ENCODE measurements around the gene GATA2.

GATA2 gene

GRCh38 chr3:128492671-128493569, at the start of gene GATA2:
Gene GATA2, minus strand, starts transcription at chr3:128493201. Its CDS starts 6,170 bp downstream, at chr3:128487031.
- DNase-seq (ENCODE audit: low spot score) = peak; percentile 49
- Histone ChIP-seq H3K36me3 (ENCODE audit: low read depth) (peaks cover 5% of the 10 kb centered on the region; the same call in 1 of the 2 replicates), H3K27ac (ENCODE audit: poor library complexity, severe bottlenecking) (no peak within 1 kb of the TSS), H3K27me3 (ENCODE audit: insufficient read depth, poor library complexity, severe bottlenecking) (no peaks in the 10 kb centered on the region), H3K4me3 (ENCODE audit: severe bottlenecking) (no peak within 1 kb of the TSS), H3K9me3 (ENCODE audit: severe bottlenecking) (no peaks in the 10 kb centered on the region), H3K4me1 (ENCODE audit: insufficient read depth, poor library complexity, severe bottlenecking) (no peaks in the 10 kb centered on the region)
- no peak for TF ChIP-seq CTCF (IDR thresholded peaks at IDR 0.05; ENCODE audit: poor library complexity, severe bottlenecking)
- ATAC-seq (ENCODE audit: low read depth) = no peak

- Histone ChIP-seq H3K4me3 (ENCODE audit: severe bottlenecking) (no peak overlapping the region), H3K27ac (ENCODE audit: poor library complexity, severe bottlenecking) (no peak overlapping the region), H3K4me1 (ENCODE audit: insufficient read depth, poor library complexity, severe bottlenecking) (no peaks in the 10 kb centered on the region), H3K36me3 (ENCODE audit: low read depth) (no peaks in the 10 kb centered on the region), H3K27me3 (ENCODE audit: insufficient read depth, poor library complexity, severe bottlenecking) (no peaks in the 10 kb centered on the region), H3K9me3 (ENCODE audit: severe bottlenecking) (peaks cover 5% of the 10 kb centered on the region)
- ATAC-seq (ENCODE audit: low read depth) (no peak), DNase-seq (ENCODE audit: low spot score) (no peak)
- TF ChIP-seq CTCF (IDR thresholded peaks at IDR 0.05; ENCODE audit: poor library complexity, severe bottlenecking) = no peak
Observed at GRCh38 chr3:128541246-128541645, 48.2 kb upstream of the GATA2 start.

- no peak for TF ChIP-seq CTCF (IDR thresholded peaks at IDR 0.05; ENCODE audit: poor library complexity, severe bottlenecking)
- ATAC-seq (ENCODE audit: low read depth) = no peak
- no peak overlapping the region for H3K27ac ChIP-seq (ENCODE audit: poor library complexity, severe bottlenecking)
- H3K36me3 ChIP-seq (ENCODE audit: low read depth) = no peaks in the 10 kb centered on the region
- H3K4me3 ChIP-seq (ENCODE audit: severe bottlenecking) = no peak overlapping the region
- H3K9me3 ChIP-seq (ENCODE audit: severe bottlenecking) = peaks cover 5% of the 10 kb centered on the region
- no peaks in the 10 kb centered on the region for H3K4me1 ChIP-seq (ENCODE audit: insufficient read depth, poor library complexity, severe bottlenecking)
- no peaks in the 10 kb centered on the region for H3K27me3 ChIP-seq (ENCODE audit: insufficient read depth, poor library complexity, severe bottlenecking)
- DNase-seq (ENCODE audit: low spot score) = no peak
Observed at GRCh38 chr3:128539376-128539775, 46.4 kb upstream of the GATA2 start.

DNA sequence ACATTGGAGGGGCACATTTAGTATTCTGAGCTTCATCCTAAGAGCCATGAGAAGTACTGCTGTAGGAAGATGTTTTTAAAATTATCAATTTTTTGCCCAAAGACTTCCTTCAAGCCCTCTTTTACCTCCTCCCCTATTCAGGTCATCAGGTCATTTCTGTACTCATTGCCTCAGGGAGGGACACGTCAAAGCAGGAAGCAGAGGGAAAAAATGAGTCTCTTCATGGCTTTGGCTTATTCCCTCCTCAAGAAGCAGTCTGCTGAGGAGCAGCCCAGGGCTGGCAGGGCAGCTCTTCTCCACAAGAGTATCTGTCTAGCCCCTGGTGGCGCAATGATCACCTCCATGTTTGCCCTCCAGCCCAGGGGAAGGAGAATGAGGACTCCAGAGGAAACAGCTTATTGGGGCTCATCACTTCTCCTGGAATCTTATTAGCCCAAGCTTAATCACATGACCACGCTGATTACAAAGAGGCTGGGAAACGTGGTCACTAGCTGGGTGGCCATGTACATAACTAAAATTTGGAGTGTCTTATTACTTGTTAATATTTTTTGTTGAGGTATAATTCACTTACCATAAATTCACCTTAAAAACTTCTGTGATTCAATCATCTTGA, 44.2 kb upstream of the GATA2 start:
- DNase-seq (ENCODE audit: low spot score) (no peak), ATAC-seq (ENCODE audit: low read depth) (no peak)
- H3K4me1 ChIP-seq (ENCODE audit: insufficient read depth, poor library complexity, severe bottlenecking) = no peaks in the 10 kb centered on the region
- no peak for TF ChIP-seq CTCF (IDR thresholded peaks at IDR 0.05; ENCODE audit: poor library complexity, severe bottlenecking)
- no peaks in the 10 kb centered on the region for H3K27me3 ChIP-seq (ENCODE audit: insufficient read depth, poor library complexity, severe bottlenecking)
- no peak overlapping the region for H3K4me3 ChIP-seq (ENCODE audit: severe bottlenecking)
- H3K9me3 ChIP-seq (ENCODE audit: severe bottlenecking) = no peaks in the 10 kb centered on the region
- H3K36me3 ChIP-seq (ENCODE audit: low read depth) = no peaks in the 10 kb centered on the region
- H3K27ac ChIP-seq (ENCODE audit: poor library complexity, severe bottlenecking) = no peak overlapping the region

Data from RWPE2 (cell line).